ENCODE measurements around the gene MTF1.

The MTF1 gene

DNA sequence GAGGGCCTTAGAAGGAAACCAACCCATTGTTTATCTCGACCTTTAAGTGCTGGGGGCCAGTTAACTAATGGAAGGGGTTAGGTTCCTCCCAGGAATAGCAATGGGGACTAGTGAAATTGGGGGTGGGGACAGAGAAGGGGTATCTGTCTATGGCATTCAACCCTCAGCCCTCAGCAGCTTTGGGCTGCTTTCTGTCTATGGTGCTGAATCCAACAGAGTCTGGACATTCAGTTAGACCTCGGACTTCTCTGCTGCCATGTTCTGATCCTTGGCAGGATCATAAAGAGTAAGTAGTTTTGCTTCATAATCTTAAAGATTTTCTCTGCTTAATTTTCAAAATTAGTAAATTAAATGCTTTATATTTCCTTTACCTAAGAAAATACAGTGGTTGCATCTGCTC is 91.9 kb downstream of the MTF1 start:
- FAIRE-seq: no peak
- no peak for DNase-seq (ENCODE audit: insufficient read length)

DNA sequence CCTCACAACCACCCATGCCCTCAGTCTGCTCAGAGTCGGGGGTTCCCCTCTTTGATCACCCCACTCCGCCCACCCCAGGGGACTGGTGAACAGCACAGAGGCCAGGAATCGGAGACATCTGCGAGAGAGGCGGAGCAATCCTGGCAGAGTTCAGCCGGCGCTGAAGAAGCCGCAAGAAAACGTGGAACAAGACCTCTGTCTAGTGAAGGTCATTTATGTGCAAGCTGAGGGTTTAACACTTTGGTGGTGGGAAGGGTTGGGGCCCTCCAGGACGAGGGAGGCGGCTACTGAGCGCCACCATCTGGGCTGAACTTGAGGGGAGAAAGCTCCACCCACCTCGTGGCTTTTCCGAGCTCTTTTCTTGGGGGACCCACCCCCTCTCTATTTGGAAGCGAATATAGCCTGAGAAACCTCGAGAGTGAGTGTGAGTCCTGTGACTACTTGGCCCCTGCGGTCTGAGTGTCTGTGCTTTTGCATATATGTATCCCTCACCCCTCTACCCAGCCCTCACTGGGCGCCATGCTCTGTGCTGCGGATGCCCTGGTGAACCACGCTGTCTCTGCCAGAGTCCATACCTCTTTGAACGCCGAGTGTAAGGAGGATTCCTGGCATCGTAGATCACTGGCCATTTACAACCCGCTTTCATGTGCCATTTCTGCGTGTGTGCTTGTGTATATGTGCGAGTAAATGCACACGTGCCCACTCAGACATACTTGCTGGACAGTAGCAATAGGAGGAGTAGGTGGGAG is 93.3 kb downstream of the MTF1 start:
- TF ChIP-seq TAF1 (IDR thresholded peaks at IDR 0.05; ENCODE audit: borderline replicate concordance, low read depth, low read length) (no peak), POLR2A (IDR thresholded peaks at IDR 0.05; ENCODE audit: low read depth, low read length) (no peak), POLR2AphosphoS5 (IDR thresholded peaks at IDR 0.05; ENCODE audit: low read depth, low read length) (no peak)
- DNase-seq (ENCODE audit: insufficient read length) (no peak), FAIRE-seq (no peak)

More for the DNA sequence above, 91.9 kb downstream of the MTF1 start:
- no peak for TF ChIP-seq POLR2A (IDR thresholded peaks at IDR 0.05; ENCODE audit: low read depth, low read length)
- no peak for TF ChIP-seq TAF1 (IDR thresholded peaks at IDR 0.05; ENCODE audit: borderline replicate concordance, low read depth, low read length)
- no peak for TF ChIP-seq POLR2AphosphoS5 (IDR thresholded peaks at IDR 0.05; ENCODE audit: low read depth, low read length)

DNA sequence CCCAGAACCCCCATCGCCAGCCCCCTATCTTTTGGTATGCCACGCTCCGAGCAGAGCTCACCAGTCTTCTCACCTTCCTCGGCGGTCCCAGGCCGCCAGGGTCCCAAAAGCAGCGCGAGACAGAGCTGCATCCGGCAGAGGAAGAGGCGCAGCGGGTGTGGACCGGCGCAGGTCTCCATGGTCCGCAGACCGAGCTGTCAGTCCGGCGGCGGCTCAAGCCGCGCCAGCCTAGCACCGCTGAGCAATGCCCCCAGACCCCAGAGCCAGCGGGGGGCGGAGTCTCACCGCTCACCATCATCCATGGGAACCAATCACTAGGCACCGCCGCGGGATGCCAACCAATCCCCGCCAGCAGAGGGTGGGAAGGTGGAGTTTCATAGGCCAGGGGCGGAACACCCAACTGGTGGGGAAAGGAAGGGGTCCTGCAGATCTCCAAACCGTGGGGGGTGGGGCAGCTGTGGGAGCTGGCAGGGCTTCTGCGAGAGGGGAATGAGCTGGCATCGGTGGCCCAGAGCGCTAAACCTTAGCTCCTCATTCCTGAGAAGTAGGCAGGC is 94.4 kb downstream of the MTF1 start, which contains the start of gene EPHA10:
TSS of gene EPHA10 (minus strand) at position 233 of the 554 bp plus-strand sequence. CDS start at position 179, 54 bp downstream.
- FAIRE-seq (no peak), DNase-seq (ENCODE audit: insufficient read length) (no peak)
- no peak for TF ChIP-seq POLR2AphosphoS5 (IDR thresholded peaks at IDR 0.05; ENCODE audit: low read depth, low read length)
- TF ChIP-seq POLR2A (IDR thresholded peaks at IDR 0.05; ENCODE audit: low read depth, low read length): no peak
- TF ChIP-seq TAF1 (IDR thresholded peaks at IDR 0.05; ENCODE audit: borderline replicate concordance, low read depth, low read length): no peak

DNA sequence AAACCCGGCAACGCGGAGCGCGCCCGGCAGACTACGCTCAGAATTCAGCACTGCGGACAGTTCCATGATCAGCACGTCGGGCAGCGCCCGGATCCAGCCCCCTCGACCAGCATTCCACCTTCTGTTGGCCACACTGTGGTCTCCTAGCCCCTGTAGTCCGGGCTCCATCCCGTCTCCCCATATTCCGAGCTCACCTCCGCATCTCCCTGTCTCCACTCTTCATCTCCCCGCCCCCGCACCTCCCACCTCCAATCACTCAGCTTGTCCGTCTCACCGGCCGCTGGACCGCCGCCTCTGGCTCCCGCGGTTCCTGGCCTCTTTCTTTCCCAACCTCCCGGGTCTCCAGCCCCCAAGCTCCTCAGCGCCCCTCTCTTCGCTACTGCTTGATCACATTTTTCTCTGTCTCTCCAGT is 95.0 kb downstream of the MTF1 start:
- FAIRE-seq (no peak), DNase-seq (ENCODE audit: insufficient read length) (no peak)
- TF ChIP-seq POLR2AphosphoS5 (IDR thresholded peaks at IDR 0.05; ENCODE audit: low read depth, low read length) (no peak), POLR2A (IDR thresholded peaks at IDR 0.05; ENCODE audit: low read depth, low read length) (no peak), TAF1 (IDR thresholded peaks at IDR 0.05; ENCODE audit: borderline replicate concordance, low read depth, low read length) (no peak)

DNA sequence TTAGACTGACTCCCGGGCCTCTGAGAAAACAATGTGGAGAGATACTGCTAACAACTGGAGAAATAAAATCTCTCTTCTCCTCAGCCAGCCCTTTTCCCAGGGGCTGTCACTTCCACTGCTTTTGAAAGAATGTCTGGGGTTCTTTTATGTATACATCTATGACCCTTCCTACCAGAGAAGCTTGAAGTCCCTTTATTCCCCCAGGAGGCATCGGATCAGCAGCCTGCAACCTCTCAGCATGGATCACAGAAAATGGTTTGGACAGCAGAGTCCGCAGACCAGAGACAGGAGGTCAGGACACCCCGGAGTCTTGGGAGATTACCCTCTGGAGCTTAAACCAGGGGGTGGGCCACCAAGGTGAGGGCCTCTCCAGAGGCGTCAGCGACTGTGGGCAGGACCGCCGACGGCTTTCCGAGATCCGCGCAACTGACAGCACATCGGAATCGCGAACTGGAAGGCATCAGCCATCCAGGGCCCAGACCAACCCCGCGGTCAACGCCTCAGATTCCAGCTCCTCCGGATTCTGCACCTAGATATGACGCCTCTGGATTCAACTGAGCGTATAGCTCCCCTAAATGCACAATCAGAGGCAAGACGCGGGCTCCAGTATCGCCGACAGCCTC is 95.5 kb downstream of the MTF1 start:
- FAIRE-seq: no peak
- DNase-seq (ENCODE audit: insufficient read length): no peak
- no peak for TF ChIP-seq POLR2A (IDR thresholded peaks at IDR 0.05; ENCODE audit: low read depth, low read length)
- TF ChIP-seq POLR2AphosphoS5 (IDR thresholded peaks at IDR 0.05; ENCODE audit: low read depth, low read length): no peak
- TF ChIP-seq TAF1 (IDR thresholded peaks at IDR 0.05; ENCODE audit: borderline replicate concordance, low read depth, low read length): no peak

DNA sequence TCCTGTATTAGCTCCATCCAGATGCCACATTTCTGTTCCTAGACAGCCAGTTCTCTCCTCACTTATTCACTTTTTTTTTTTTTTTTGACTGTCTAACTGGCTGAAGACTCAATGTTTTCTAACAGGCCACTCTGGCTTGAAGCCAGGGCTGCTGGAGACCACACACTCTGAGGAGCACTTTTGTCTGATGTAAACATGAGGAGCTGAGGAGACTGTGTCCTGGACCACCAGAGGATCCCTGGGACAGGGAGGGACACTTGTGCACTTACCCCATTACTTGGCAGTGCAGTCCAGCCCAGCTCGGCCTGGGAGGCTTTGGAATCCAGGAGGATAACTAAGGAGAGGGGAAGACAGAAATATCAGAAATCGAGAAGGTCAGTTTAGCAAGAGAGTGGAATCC is 96.9 kb downstream of the MTF1 start:
- DNase-seq (ENCODE audit: insufficient read length) (no peak), FAIRE-seq (no peak)
- no peak for TF ChIP-seq POLR2AphosphoS5 (IDR thresholded peaks at IDR 0.05; ENCODE audit: low read depth, low read length)
- TF ChIP-seq POLR2A (IDR thresholded peaks at IDR 0.05; ENCODE audit: low read depth, low read length): no peak
- TF ChIP-seq TAF1 (IDR thresholded peaks at IDR 0.05; ENCODE audit: borderline replicate concordance, low read depth, low read length): no peak

DNA sequence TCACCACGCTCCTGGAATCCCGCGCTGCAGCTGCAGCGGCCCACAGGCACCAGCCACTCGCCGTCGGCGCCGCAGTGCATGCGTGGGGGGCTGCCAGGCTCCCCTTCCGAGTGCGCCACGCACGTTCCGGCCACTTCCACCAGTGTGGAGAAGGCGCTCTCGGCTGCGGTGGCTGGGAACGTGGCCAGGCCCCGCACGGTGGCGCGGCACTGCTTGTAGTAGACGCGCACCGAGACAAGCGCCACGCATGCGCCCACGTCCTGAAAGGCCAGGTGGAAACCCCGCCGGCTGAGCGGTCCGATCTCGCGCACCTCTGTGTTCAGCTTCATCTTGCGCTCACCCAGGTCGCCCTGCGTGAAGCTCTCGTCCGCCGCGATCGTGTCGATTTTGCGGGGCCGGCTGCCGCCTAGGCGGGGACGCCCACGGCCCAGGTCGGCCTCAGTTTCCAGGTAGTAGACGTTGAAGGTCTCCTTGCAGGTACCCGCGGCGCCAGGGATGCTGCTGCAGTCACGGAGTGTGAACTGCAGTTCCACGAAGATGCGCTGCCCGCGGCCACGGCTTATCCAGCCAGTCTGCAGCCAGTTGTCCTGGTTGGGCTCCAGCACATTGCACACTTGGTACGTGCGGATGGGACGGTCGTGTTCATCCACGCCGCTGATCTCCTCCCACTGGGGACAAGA is 97.8 kb downstream of the MTF1 start:
- TF ChIP-seq POLR2AphosphoS5 (IDR thresholded peaks at IDR 0.05; ENCODE audit: low read depth, low read length) (no peak), POLR2A (IDR thresholded peaks at IDR 0.05; ENCODE audit: low read depth, low read length) (no peak), TAF1 (IDR thresholded peaks at IDR 0.05; ENCODE audit: borderline replicate concordance, low read depth, low read length) (no peak)
- no peak for FAIRE-seq
- no peak for DNase-seq (ENCODE audit: insufficient read length)

All from GM12892 (cell line).